Gastroesophageal sphincter (tissue), 3 donors: ENCODE results near the gene DAG1.

Experiments
- EP300 ChIP-seq: sonication (generic); formaldehyde crosslinking; IDR thresholded peaks from one replicate; pipeline ENCODE4 v1.6.1; 2017; ENCODE audit warnings: antibody characterized with exemption, mild to moderate bottlenecking
- POLR2A ChIP-seq, 2 donors: fragments of 450-650 bp; IDR thresholded peaks; one replicate each; pipeline ENCODE4 v1.6.1; 2017; ENCODE audit warnings: antibody characterized with exemption in 2 of 2, mild to moderate bottlenecking in 2 of 2, moderate library complexity in 1 of 2
- POLR2AphosphoS5 ChIP-seq: sonication (generic); formaldehyde crosslinking; IDR thresholded peaks from one replicate; pipeline ENCODE4 v1.6.1; 2017; ENCODE audit warnings: antibody characterized with exemption
- TF ChIP-seq, protein P1 (sequence below), 4 experiments: fragments of 200-600 bp in 2 of 4; fragments of 450-650 bp in 2 of 4; sonication (generic) in 1 of 4; IDR thresholded peaks; one replicate each; pipeline ENCODE4 v1.5.1; 2017 to 2019; ENCODE audit warnings: antibody characterized with exemption in 4 of 4, mild to moderate bottlenecking in 2 of 4, moderate library complexity in 2 of 4

DNA sequence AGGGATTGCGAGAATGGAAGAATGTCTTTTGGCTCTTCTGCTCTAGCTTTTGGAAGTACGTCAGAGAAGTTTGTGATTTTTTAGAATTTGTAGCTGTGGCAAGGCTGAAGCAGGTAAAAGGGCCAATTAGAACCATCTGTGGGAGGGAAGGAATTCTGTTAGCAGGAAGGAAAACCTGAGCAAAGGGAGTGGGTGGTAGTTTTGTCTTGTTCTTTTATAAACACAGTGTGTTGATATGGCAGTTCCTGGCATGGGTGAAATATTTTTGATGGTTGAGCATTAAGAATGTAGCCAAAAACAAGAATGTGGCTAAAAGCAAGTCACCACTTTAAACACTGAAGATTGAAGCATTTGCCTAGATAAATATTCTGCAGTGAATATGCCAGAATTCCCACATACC is 23.8 kb downstream of the DAG1 start:
- TF ChIP-seq, protein P1, sequence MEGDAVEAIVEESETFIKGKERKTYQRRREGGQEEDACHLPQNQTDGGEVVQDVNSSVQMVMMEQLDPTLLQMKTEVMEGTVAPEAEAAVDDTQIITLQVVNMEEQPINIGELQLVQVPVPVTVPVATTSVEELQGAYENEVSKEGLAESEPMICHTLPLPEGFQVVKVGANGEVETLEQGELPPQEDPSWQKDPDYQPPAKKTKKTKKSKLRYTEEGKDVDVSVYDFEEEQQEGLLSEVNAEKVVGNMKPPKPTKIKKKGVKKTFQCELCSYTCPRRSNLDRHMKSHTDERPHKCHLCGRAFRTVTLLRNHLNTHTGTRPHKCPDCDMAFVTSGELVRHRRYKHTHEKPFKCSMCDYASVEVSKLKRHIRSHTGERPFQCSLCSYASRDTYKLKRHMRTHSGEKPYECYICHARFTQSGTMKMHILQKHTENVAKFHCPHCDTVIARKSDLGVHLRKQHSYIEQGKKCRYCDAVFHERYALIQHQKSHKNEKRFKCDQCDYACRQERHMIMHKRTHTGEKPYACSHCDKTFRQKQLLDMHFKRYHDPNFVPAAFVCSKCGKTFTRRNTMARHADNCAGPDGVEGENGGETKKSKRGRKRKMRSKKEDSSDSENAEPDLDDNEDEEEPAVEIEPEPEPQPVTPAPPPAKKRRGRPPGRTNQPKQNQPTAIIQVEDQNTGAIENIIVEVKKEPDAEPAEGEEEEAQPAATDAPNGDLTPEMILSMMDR (IDR thresholded peaks at IDR 0.05) = no peak
- TF ChIP-seq EP300 (no peak), POLR2AphosphoS5 (peak; percentile 37), POLR2A (IDR thresholded peaks at IDR 0.05) (no peak)
